DMS153 treated with DMSO at 0.1 percent for 48 hours (cell line): ENCODE measurements around the gene EEF1G.

Experiments
- DNase-seq: peaks from one replicate; lab custom pipeline; 2025; ENCODE audit not compliant: unreplicated experiment; lab: John Stamatoyannopoulos, UW

EEF1G gene

GRCh38 chr11:62542111-62542745 is 31.5 kb downstream of the EEF1G start:
- DNase-seq = peak; percentile 45

GRCh38 chr11:62540804-62541701 is 32.6 kb downstream of the EEF1G start:
- DNase-seq = no peak

GRCh38 chr11:62539238-62539925 is 34.3 kb downstream of the EEF1G start:
- peak; percentile 39 for DNase-seq

DNA sequence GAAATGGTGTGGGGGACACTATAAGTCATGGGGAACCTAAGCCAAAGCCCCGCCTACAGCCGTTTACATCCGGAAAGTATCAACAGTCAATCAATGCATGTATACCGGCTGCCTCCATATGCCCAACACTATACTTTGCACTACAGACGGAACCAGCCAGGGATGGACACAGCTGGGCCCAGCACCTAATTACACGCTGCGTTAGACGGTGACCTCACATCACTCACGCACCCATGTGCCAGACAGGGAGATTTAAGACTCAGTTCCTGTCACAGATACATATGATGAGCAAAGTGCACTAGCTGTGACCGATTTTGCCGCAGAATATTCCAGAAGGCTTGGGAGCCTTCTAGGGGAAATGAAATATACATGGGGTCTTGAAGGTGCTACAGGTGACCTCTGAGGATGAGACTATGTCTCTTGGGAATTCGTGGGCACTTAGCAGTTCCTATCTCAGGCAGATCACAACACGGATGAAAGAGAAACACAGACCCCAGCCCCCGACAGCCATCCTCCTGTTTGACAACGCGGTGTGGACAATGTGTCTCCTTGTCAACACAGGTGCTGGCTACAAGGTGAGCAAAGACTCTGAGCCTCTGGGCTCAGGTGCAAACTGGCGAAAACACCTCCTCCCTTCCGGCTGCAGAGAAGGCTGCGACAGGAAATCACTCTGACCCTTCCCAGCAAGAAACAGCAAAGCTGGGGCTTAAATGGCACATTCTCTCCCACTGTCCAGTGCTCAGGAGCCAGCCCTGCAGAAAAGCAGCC is 35.0 kb downstream of the EEF1G start:
- no peak for DNase-seq

DNA sequence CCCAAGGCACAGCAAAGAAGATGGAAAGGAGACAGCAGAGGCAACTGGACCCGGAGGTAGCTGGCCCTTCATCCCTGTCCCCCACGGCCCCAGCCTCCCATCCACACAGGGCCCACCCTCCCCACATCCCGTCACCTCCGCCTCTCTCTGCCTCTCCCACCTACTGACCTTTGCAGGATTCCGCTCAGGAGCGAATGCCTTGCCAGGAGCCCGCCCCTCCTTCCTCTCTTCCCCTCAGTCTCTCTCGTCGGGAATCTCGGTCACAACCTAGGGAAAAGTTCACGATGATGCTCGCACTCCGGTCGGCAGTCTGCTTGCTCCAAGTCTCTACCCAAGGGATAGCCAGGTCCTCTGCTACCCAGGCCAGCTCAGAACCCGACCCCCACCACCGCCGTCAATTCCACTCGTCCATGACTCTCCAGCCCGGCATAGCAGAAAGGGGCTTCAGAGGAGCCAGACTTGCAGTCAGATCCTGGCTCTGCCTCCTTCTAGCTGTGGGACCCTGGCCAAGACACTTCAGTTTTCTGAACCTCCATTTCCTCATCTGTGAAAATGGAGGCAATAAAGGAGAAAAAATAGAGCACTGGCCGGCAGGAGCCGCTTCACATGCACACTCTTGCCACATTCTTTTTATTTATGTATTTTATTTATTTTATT is 37.3 kb downstream of the EEF1G start:
- no peak for DNase-seq

GRCh38 chr11:62535802-62536201 is 37.9 kb downstream of the EEF1G start:
- DNase-seq = no peak

DNA sequence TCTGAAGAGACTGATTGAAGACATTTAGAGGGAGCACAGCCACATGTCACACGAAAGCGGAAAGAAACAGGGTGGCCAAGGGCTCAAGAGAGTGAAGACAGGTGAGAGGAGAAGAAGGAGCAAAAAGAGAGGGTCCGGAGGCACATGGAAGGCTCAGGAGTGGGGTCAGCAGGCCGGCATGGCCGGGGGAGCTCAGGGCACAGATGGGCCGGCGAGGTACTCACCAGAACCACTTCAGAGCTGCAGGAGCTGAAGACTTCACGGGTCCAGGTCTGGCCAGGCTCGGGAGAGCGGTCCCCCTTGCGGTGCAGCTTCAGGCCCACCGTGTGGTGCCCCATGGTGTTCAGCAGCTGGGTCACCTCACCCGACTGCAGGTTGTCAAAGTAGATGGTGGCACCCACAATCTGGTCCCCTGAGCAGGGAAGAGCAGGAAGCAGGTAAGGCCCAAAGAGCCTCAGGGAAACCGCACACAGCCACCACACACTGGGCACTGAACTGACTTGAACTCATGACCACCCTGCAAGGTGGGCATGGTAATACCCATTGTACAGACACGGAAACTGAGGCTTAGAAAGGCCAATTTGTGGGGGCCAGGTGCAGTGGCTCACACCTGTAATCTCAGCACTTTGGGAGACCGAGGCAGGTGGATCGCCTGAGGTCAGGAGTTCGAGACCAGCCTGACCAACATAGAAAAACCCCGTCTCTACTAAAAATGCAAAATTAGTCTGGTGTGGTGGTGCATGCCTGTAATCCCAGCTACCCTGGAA is 38.7 kb downstream of the EEF1G start:
- DNase-seq = no peak

- no peak for DNase-seq
Measured at GRCh38 chr11:62532096-62532495, 41.6 kb downstream of the EEF1G start.

- DNase-seq = no peak
Measured at GRCh38 chr11:62516736-62517371, 56.8 kb downstream of the EEF1G start.

DNA sequence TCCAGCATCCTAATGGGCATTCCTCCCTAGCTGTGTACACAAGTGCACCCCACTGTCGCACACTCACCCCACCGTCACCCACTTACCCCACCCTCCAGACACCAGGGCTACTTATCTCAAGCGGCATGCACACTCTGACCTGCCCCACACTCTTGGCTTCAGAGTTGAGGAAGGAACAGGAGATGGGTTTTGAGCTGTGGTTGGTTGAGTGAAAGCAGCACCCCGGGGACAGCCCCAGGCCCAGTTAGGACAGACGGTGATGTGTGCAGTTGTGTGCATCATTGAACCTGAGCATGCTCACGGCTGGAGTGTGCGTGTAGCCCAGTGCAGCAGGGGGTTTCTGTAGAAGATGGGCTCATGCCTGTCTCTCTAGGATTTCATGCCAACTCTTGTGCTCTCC is 59.5 kb downstream of the EEF1G start:
- DNase-seq = no peak

DNA sequence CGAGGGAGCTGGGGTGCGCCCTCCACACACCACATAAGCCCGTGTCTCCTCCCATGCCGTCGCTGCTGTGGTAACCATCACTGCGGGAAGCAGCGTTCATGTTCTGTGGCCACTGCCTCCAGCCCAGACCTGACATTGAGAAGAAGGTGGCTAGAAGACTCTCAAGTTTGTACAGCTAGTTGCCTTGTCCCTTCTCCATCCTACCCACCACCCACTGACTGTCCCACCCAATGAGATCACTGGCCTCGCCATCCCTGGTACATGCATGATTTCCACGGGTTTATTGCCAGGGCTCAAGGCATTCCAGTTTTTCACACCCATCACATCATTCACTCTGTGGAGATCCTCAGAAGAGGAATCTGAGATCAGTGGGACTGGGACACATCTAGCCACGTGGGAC is 60.1 kb downstream of the EEF1G start:
- no peak for DNase-seq

- DNase-seq = no peak
Measured at GRCh38 chr11:62512961-62513360, 60.7 kb downstream of the EEF1G start.
